ENCODE results near the gene MAPK8IP1.

MAPK8IP1 gene

DNA sequence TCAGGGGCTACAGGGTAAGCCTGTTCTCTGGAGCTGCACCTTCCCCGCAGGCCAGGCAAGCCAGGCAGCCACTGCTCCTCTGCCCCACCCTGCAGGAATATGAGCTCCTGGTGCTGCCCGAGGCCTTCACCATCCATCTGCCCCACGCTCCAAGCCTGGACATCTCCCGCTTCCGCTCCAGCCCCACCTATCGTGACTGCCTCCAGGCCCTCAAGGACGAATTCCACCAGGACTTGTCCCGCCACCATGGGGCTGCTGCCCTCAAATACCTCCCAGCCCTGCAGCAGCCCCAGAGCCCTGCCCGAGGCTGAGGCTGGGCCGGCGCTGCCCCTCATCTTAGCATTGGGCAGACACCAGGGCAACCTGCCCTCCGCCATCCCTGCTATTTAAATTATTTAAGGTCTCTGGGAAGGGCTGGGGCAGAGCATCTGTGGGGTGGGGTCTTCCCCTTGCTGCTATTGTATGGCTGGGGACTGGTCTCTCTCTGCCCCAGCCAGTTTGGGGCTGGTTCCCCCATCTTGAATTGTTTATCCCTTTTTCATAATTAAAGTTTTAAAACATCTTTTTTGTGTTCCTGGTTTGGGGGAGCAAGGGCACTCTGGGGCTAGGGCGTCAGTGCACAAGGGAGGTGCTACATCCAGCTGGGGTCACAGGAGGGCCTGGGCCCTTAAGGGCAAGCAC lies 43.2 kb downstream of the MAPK8IP1 start:
- no peak for DNase-seq

DNA sequence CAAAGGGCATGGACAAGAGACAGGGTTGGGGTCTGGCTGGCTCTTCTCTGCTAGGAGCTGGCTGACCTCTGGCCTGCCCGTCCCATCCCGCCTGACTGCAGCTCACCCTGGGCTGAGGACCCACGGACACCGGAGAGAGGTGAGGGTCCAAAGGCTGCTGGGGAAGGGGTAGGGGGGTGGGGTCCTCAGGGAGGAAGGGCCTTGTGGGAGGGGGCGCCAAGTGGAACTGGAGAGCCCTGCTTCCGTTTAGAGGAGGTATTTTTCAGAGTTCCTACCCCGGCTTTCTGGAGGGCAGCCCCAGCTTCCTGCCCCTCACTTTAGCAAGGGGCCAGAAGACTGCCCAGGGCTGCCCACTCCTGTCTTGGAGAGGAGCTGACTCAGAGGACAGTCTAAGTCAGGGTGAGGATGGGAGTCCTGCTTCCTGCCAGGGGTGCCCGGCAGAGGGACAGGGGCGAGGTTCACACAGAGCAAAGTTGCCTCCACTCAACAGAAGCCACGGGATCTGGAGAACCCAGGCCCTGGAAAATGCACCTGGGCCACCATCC lies 44.1 kb downstream of the MAPK8IP1 start:
- DNase-seq = no peak

DNA sequence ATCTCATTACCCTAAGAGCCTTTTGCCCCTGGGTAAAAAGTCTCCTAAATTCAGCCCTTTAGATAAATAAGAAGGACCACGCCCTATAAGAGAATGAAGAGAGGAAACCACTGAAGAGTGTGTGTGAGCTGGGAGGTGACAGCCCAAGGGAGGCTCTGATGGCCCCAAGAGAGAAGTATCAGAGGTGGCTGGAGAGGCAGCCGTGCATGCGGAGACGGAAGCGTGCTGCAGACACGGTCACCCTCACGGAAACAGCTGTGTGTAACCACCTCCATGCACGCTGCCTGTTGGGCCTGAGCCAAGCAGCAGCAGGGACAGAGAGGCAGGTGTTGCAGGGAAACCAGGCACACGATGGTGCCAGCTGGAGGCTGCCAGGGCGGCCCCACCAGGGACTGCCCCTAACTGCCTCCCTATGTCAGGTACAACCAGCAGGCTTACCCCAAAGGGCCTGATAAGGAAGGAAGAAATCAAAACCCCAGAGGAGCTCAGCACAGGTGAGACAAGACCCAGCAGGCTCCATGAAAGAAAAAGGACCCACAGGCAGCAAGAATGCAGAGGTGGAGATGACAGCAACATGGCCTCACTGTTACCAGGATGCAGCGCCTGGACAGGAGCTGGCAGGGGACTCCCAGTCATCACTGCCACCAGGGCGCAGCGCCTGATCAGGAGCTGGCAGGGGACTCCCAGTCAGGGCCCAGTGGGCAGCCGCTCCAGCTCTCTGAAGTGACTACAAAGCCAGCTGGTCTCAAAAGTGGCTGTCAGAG lies 44.8 kb downstream of the MAPK8IP1 start:
- DNase-seq = no peak

DNA sequence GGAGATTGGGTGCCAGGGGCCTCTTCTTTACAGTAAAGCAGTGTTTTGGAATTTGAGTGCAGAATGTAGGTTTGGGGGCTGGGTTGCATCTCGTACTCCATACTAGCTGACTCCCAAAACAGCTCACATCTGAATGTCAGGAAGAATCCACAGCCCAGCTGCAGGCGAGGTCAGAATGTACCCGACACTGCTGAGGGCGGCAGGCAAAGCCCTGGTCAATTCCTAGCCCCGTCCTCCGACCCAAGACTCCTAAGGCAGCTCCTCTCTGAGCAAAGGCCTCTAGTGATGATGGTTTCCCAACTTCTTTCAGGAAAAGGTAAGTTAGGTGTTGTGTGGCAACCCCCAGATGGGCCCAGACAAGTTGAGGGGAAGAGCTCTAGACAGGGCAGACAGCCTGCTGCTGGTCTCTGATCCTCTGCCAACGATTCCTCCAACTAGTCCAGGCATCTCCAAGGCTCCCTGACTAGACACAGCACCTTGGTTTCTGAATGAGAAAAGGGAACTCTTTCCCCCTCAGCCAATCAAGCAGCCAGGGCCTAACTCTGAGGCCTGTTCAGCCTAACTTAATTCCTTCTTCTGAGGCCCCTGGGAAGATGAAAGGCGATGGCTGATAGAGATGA lies 45.6 kb downstream of the MAPK8IP1 start:
- no peak for DNase-seq

DNA sequence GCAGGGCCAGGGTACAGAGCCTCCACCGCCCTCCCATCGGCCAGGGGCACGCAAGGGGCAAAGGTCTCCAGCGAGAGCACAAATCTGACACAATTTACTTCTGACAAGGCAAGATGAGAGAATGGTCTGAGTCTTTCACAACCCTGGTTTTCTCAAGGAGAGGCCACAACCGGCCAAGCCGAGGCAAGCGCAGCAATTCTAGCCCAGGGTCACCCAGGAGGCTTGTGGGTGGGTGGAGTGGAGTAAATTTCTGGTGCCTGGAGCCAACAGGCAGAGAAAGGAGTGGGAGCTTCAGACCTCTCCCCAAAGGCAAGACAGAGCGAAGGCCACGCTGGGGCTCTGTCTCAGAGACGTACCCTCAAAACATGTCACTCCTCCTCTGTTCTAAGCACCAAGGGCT lies 46.3 kb downstream of the MAPK8IP1 start:
- DNase-seq = no peak

DNA sequence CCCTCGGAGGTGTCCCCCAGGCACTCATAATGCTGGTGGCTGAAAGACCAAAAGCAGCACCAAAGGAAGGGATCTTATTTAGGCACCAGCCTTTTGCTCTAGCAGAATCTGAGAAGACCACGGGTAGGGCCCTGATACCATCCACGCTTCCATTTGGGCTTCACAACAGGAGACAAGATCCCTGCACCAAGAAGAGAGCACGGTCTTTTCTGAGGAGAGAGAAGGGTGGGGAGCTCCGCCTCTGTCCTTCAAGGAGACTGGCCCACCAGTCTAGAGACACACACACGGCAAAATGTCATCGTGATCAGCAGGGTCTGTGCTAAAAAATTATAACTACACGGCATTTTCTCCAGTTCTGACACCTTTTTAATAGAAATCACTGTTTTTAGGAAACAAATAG lies 46.8 kb downstream of the MAPK8IP1 start:
- no peak for DNase-seq

DNA sequence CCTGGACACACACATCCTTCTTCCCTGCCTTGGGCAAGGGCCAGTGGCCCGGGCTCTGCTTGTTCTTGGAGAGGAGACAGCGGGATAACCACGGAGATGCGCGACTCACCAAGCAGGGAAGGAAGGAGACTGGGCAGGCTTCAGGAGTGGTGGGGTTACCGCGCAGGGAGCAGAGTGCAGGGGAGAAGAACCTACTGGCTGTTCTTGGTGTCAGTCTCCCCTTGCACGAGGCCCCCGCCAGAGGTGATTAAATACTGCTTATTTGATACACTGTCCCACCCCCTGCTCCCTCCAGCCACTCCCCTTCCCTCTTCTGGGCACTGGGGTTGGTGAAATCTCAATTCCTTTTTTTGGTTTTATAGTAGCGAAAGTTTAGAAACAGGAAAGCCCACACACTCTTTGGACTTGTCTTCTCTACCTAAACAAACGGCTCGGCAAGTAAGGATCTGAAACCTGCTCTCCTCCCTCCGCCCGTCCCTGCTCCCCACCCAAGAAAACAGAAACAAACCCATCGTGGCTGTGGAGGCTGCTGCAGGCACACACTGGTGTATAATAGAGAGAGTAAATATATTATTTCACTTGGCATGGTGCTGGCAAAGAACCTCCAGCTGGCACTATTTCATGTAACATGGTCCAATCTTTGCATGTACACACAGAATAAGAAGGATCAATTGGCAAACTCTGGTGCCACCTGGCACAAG lies 47.8 kb downstream of the MAPK8IP1 start:
- no peak for DNase-seq

DNA sequence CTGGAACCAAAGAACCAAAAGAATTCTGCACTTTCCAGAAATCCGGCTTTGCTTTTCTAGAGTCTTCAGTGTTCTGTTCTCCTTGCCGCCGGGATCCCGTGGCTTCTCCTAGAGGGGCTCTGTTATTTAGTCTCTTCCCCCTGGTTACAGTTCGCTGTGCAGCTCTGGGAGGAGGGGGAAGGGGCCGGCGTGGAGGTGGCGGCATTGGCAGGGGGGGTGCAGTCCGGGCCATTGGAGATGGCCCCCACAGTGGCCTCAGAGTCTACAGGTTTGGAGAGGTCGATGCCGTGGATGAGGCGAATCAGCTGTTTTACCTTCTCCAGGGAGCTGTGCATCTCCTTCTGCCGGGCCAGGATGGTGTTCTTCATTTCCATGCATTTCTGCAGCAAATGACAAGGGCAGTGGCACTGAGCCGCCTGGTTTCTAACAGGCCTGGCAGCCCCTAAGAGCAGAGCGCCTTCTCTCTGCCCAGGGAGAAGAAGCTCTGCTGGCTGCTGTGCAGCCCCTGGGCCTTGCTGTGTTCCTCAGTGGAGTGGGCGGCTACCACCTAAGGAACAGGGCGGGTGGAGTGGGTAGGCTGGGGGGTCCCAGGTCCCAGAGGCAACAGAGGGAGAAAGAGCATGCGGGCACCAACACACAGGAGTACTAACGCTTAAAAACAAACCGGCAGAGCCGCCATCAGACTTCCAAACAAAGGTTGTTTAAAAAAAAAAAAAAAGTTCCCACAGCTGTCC lies 48.6 kb downstream of the MAPK8IP1 start:
- no peak for DNase-seq

DNA sequence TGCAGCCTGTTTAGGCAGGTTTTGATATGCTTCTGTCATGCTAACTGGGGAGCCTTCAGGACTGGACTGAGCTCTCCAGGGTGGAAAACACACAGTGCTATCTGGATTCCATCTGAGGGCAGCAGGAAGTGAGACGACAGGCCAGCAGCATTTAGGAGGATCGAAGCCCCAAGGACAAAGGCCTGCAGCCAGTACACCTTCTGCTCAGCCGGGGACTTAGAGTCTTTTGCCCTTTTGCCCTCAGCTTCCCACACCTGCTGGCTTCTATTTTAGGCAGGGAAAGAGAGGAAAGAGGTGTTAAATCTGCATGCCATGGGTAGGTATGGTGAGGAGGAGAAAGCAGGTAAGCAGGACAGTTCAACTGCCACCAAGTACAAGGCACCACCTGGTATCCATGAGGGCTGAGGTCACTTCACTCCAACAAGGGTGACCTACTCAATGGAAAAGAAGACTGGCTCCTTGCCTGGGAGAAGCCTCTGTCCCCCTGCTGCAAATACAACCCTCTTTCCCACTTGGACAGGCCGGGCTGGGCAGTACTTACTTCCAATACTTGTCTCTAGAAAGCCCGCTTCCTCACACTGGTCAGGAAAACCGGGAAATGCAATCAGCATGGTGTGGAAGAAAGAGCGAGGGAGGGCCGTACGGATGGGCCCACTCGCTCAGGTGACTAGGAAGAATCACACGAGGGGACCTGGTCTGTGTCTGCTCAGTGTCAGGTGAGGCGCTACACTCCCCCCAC lies 49.3 kb downstream of the MAPK8IP1 start:
- no peak for DNase-seq

DNA sequence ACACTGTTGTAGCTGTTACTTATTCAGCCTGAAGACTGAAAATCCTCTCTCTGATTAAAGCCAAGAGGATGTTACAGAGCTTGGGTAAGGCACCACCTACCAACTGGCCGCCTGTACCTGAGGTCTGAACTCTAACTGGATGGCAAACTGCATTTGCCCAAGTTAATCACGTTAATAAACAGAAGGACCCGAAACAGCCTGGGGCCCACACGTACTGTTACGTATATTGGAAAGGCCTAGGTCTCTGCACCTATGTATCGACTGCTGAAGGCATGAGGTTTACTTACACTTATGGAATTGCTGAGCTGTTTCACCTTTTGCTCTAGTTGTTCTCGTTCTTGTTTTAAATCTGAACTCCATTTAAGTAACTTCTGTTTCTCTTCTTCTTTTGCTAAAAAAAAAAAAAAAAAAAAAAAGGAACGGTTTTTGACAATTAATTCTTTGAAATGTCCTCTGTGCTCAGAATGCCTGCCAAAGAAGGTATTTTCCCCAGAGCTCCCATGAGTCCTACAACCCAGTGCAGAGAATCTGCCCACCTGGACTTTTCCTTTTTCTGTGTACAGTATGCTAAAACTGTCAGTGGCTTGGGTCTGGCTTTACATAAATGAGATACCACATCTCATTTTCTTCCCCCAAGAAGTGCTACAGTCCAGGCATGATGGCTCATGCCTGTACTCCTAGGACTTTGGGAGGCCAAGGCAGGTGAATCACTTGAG lies 50.1 kb downstream of the MAPK8IP1 start:
- no peak for DNase-seq

DNA sequence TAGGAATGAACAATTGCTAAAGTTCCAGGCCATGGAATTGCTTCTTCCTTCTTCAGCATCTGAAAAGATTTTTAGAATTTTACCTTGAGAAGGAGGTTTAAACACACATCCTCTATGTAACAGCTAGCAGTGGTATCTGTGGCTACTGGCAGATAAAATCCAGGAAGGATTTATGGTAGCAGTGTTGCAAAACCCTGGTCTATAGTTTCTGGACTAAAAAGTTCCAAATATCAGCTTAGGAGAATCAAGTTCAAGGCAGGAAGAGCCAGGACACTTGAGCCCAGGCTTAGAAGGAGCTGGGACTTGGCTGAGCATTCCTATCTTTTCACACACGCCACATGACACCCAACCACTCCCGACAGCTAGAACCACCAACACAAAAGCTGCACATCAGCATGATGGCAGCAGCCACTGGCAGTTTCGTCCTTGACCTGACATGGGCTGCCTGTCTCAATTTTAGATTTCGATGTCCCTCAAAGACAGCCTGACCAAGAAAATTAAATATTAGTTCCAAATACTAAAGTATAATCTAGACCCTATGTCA lies 51.1 kb downstream of the MAPK8IP1 start:
- no peak for DNase-seq

DNA sequence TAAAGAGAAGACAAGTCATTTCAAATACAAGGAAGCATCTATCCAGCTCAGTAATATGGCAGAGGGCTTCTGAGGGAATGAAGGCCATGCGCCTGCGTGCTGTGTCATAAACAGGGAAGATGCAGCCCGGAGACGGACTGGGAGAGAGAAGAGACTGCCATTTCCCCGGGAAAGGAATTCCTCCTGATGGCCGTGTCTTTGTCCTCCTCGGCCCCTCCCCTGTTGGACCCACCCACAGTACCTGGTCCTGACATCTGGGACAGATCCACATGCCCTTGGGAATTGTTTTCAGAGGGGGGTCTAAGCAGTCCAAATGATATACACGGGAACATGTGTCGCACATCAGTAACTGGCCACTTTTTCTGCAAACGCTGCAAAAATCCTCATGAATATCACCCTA lies 52.5 kb downstream of the MAPK8IP1 start:
- DNase-seq = no peak

DNA sequence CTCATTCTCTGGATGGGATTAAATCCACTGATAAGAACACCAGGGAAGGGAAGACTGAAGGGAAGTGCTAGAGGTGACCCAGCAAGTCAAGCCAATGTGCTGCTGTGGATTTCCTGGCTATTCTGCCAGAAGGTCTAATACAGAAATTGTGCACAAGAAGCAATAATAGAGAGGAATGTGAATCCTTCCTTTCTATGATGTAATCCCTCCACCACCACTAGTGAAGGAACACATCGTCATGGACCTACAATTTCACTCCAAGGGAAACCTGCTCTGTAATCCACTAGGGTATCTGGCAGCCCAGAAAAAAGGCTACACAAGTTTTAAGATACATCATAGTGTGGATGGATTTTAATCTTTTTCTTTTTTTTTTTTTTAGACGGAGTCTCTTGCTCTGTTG lies 54.4 kb downstream of the MAPK8IP1 start:
- DNase-seq = no peak

DNA sequence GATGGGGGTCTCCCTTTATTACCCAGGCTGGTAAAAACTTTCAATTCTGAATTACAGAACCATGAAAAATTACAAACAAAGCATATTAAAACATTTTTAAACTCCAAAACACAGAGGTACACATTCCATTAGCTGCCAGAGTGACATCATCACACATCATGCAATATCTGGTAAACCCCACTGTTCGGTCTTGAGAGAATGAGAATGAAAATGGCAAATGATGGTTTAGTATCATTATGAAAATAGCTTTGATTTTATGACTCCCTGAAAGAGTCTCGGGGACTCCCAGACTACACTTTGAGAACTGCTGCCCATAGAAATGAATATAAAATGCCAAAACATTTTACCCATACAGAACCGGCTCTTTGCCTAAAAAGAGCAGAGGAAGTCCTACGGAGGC lies 55.8 kb downstream of the MAPK8IP1 start:
- DNase-seq = no peak

DNA sequence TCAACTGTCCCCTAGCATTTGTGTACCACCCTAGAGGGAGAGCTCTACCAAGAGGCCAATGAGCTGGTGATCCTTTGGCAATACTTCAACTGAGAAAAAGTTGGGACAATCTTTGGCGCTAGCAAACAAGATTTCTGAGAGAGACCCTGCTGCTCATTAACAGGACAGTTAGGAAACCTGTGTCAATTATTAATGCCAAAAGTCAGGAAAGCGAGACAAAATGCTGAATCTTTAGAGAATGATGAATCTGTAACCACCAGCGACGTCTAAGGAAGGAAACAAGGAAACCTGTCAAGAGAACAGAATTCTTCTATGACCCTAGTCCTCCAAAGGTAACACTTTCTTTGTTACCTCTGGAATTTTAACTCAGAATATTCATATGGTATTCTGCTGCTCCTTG lies 56.9 kb downstream of the MAPK8IP1 start:
- DNase-seq = no peak

DNA sequence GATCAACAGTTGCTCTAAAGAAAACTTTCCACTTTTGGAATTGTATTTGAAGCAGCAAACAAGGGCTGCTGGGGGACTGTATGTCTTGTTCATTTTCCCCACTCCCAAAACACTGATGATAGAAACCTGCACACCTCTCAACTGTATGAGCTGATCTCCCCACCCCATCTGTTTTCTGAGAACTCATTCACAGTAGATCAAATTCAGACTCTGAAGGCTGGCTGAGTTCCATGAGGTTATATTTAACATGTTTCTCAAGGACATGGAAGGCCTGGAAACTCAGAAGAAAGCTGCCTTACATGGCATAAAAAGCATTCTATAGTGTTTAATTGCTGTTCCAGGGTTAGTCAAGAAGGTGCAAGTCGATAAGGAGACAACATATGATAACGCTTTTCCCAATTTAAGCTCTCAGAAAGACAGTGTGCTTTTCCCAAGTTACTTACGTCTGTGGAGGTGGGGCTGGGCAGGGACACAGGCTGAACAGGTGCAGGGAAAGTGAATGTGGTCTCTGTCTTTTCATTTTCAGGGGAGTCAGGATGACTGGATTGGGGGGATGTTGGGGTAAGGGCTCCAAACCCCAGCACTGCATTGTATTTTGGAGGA lies 60.0 kb downstream of the MAPK8IP1 start:
- no peak for DNase-seq

DNA sequence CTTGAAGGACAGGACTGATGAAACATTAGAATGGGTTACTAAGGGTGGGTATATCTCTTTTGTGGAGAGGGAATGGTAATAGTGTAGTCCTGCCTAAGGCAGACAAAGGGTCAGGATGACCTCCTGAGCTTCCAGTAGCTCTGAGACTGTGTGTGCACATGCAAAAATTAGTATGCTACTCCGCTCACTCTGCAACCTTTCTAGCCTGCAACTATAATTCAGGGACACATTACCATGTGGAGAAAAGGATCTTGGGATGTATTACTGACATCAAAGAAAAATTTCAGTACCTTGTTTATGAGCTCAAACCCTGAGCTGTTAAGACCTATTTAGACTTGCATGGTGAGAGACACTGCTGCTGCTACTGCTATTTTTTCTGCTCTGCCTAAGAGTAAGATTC lies 62.4 kb downstream of the MAPK8IP1 start:
- DNase-seq = no peak

DNA sequence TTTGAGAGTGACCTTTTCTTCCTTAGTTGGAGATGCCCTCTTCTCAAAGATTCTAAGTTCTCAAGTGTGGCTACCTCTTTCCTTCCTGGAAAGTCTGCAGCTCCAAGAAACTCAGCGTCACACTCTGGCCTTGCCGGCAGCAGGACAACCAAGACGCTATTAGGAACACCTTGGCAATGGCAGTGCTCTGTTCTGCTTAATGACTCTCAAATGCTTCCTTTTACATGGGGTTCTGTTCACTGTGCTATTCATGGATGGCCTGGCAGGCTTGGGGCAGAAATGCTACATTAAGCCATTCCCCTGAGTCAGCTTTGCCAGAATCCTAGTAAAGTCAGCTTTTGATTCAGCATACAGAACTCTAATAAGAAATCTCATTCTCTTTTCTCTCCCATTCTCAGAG lies 62.9 kb downstream of the MAPK8IP1 start:
- no peak for DNase-seq

DNA sequence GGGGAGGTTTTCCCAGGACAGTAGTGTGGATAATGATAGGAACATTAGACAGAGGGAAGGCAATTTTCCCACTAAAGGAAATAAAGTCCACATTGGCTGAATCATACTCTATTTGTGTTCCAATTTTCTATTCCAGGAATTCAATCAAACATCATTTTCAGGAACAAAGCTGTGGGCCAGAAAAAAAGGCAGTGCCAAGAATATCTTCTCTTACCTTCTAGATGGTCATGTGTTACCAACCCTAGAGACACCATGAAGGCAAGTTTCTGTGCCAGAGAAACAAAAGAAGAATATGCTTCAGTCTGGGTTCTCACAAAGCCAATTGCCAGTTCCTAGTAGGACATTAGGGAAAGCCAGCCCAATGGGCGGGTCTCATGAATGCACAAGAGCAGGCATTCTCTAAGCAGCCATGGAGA lies 64.5 kb downstream of the MAPK8IP1 start:
- DNase-seq = no peak
